Activated T-cell treated with anti-CD3 and anti-CD28 coated beads, Interleukin-2, amount 50 U/mL, for 24 hours (primary cell): ENCODE results near the gene RRP8.

Experiments
- DNase-seq: peaks from one replicate; pipeline ENCODE4 v3.0.0-alpha.2; 2020
- H3K27ac Mint-ChIP-seq: 2 replicates; pipeline ENCODE4 v1.8.0; 2020; ENCODE audit warnings: mild to moderate bottlenecking, mixed read lengths
- H3K27me3 Mint-ChIP-seq: 2 replicates; pipeline ENCODE4 v1.8.0; 2020; ENCODE audit warnings: mixed read lengths
- H3K36me3 Mint-ChIP-seq: 2 replicates; pipeline ENCODE4 v1.8.0; 2020; ENCODE audit warnings: low read depth, mixed read lengths
- H3K4me1 Mint-ChIP-seq: 2 replicates; pipeline ENCODE4 v1.8.0; 2020; ENCODE audit warnings: low read depth, mixed read lengths
- H3K4me3 Mint-ChIP-seq: 2 replicates; pipeline ENCODE4 v1.8.0; 2020; ENCODE audit warnings: mild to moderate bottlenecking, moderate library complexity, mixed read lengths
- H3K9me3 Mint-ChIP-seq: 2 replicates; pipeline ENCODE4 v1.8.0; 2020; ENCODE audit warnings: mixed read lengths

RRP8 gene

DNA sequence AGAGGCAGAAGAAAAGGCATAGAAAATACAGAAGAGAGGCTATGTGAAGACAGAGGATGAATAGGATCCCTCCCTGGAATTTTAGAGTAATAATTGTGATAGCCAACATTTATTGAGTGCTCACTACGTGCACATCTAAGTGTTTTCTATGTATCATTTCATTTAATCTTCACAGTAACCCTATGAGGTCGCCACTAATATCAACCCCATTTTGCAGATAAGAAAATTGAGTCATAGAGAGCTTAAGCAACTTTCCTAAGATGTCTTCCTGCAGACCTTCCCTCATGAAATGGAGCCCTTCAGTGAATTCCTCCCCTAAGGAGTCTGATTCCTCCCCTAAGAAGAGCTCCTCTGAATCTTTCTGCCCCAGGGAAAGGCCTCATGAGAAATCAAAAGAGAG lies 38.1 kb downstream of the RRP8 start:
- DNase-seq, result no peak
- Mint-ChIP-seq H3K27ac (no peak overlapping the region), H3K27me3 (no peaks in the 10 kb centered on the region), H3K9me3 (no peaks in the 10 kb centered on the region), H3K36me3 (peaks cover 19% of the 10 kb centered on the region), H3K4me1 (no peaks in the 10 kb centered on the region), H3K4me3 (no peak overlapping the region)

DNA sequence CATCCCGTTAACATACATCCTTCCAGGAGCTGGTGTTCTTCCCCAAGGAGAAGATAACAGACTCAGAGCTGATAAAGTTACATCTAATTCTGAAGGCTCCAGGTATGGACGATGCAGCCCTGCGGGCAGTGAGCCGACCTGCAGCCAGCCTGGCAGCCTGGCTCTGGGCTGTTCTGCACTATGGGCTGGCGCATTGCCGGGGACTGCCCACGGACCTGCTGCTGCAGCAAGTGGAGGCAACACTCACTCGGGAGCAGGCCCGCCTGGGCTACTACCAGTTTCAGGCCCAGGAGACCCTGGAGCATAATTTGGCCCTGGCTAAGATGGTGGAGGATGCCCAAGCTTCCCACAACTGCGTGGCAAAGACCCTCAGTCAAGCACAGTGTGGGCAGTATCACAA lies 39.7 kb downstream of the RRP8 start:
- no peaks in the 10 kb centered on the region for H3K4me1 Mint-ChIP-seq
- H3K36me3 Mint-ChIP-seq, result peaks cover 17% of the 10 kb centered on the region
- H3K9me3 Mint-ChIP-seq, result no peaks in the 10 kb centered on the region
- no peaks in the 10 kb centered on the region for H3K27me3 Mint-ChIP-seq
- no peak overlapping the region for H3K27ac Mint-ChIP-seq
- no peak overlapping the region for H3K4me3 Mint-ChIP-seq
- no peak for DNase-seq

DNA sequence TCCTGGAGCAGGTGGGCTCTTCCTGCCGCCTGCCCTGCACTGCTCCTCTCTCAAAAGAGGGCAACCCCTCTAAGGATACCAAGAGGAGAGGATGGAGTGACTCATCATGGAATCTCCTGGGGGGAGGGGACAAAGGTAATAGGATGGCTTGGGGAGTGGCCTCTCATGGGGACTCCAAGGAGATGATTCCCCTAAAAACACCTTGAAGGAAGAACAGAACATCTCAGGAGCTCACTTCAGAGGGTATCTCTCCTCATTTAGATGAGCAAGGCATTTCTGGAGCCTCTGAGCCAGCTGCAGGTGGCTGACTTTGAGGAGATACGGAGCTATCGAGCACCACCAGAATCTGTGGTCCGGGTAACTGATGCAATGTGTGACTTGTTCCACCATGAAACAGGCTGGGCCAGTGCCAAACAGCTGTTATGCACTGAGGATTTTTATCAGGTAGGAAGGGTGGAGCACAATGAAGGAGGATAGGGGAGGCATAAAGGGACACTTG lies 40.2 kb downstream of the RRP8 start:
- H3K27ac Mint-ChIP-seq, result no peak overlapping the region

DNA sequence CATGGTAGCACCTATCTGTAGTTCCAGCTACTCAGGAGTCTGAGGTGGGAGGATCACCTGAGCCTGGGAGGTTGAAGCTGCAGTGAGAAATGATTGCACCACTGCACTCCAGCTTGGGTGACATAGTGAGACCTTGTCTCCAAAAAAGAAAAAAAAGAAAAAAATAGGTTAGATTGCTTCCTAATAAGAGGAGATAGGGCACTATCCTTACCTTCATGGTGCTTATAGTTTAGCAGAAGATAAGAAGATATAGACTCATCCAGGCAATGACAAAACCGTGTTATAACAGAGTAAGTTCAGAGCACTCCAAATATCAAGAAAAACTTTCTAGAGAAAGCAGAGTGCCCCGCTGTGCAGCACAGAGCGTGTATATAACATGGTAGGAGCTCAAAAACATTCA lies 42.1 kb downstream of the RRP8 start:
- Mint-ChIP-seq H3K4me1 (no peaks in the 10 kb centered on the region), H3K27ac (no peak overlapping the region), H3K36me3 (peaks cover 16% of the 10 kb centered on the region), H3K9me3 (no peaks in the 10 kb centered on the region), H3K27me3 (no peaks in the 10 kb centered on the region), H3K4me3 (no peak overlapping the region)
- no peak for DNase-seq

More for the DNA sequence above, 40.2 kb downstream of the RRP8 start:
- H3K4me1 Mint-ChIP-seq, result no peaks in the 10 kb centered on the region
- no peak for DNase-seq
- H3K4me3 Mint-ChIP-seq, result no peak overlapping the region
- no peaks in the 10 kb centered on the region for H3K27me3 Mint-ChIP-seq
- H3K9me3 Mint-ChIP-seq, result no peaks in the 10 kb centered on the region
- peaks cover 14% of the 10 kb centered on the region for H3K36me3 Mint-ChIP-seq

DNA sequence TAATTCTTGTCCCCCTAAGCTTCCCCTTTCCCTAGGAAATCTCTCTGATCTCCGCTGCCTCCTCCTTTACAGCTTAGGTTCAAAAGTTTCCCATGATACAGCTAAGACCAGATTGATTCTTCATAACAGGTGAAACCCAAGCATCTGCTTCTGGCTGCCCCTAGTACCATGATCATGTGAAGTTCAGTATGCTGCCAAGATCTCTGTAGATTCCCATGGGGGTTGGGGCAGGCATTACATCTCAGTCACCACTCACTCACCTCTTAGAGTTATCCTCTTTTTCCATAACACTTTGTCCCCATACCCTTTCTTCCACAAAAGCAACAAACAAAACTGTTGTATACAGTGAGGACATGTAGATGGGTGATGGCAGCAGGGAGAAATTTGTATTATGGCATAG lies 44.0 kb downstream of the RRP8 start:
- H3K27ac Mint-ChIP-seq, result no peak overlapping the region
- no peak overlapping the region for H3K4me3 Mint-ChIP-seq
- no peaks in the 10 kb centered on the region for H3K4me1 Mint-ChIP-seq
- H3K36me3 Mint-ChIP-seq, result peaks cover 13% of the 10 kb centered on the region
- H3K27me3 Mint-ChIP-seq, result no peaks in the 10 kb centered on the region
- no peaks in the 10 kb centered on the region for H3K9me3 Mint-ChIP-seq
- no peak for DNase-seq

- Mint-ChIP-seq H3K4me1 (no peaks in the 10 kb centered on the region), H3K9me3 (no peaks in the 10 kb centered on the region), H3K27me3 (no peaks in the 10 kb centered on the region), H3K36me3 (peaks cover 13% of the 10 kb centered on the region), H3K27ac (no peak overlapping the region), H3K4me3 (no peak overlapping the region)
- no peak for DNase-seq
Measured at GRCh38 chr11:6557761-6558674, 45.4 kb downstream of the RRP8 start.

- DNase-seq, result no peak
- Mint-ChIP-seq H3K4me3 (no peak overlapping the region), H3K9me3 (no peaks in the 10 kb centered on the region), H3K27me3 (no peaks in the 10 kb centered on the region), H3K36me3 (peaks cover 12% of the 10 kb centered on the region), H3K27ac (no peak overlapping the region), H3K4me1 (no peaks in the 10 kb centered on the region)
Measured at GRCh38 chr11:6557063-6557462, 46.4 kb downstream of the RRP8 start.

- Mint-ChIP-seq H3K9me3 (no peaks in the 10 kb centered on the region), H3K4me1 (no peaks in the 10 kb centered on the region), H3K27ac (no peak overlapping the region), H3K27me3 (no peaks in the 10 kb centered on the region), H3K4me3 (no peak overlapping the region), H3K36me3 (peaks cover 9% of the 10 kb centered on the region)
- no peak for DNase-seq
Measured at GRCh38 chr11:6556139-6556949, 47.1 kb downstream of the RRP8 start.

DNA sequence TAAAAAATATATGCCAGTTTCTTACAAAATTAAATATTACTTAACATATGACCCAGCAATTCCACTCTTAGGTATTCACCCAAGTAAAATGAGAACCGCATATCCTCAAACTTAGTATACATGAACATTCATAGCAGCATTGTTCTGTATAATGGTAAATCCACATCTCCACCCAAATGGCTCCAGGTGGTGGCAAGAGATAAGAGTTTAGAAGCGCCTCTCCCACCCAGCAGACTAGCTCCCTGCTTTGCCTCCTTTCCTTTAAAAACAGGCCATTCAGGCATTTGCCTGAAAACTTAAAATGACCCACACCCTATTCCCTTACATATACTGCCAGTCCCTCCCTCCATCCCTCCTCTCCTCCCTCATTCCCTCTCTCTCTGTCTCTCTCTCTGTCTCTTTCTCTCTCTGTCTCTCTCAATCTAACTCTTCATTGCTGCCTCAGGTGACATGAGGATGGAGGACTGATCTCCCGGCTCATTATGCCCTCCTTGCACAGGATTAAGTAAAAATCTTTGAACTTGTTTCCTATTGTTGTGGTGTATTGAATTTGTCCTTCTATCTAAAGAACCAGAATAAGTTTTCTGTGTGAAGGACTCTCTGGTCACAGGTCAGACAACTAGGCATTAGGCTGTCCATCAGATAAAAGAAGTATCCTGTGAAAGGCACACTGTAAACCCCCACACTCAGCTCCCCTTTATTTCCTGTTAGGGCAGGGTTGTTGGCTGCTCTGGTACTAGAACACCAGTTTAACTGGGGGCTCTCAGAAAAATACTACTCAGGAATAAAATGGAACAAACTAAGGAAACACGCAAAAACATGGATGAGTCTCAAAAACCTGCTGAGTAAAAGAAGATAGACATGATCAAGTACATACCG lies 48.3 kb downstream of the RRP8 start:
- Mint-ChIP-seq H3K9me3 (no peaks in the 10 kb centered on the region), H3K4me1 (no peaks in the 10 kb centered on the region), H3K27ac (no peak overlapping the region), H3K36me3 (peaks cover 9% of the 10 kb centered on the region), H3K4me3 (no peak overlapping the region), H3K27me3 (no peaks in the 10 kb centered on the region)
- no peak for DNase-seq

- Mint-ChIP-seq H3K4me3 (no peak overlapping the region), H3K9me3 (no peaks in the 10 kb centered on the region), H3K36me3 (peaks cover 6% of the 10 kb centered on the region), H3K27me3 (no peaks in the 10 kb centered on the region), H3K27ac (no peak overlapping the region), H3K4me1 (no peaks in the 10 kb centered on the region)
- DNase-seq, result no peak
Measured at GRCh38 chr11:6553634-6554033, 49.8 kb downstream of the RRP8 start.

DNA sequence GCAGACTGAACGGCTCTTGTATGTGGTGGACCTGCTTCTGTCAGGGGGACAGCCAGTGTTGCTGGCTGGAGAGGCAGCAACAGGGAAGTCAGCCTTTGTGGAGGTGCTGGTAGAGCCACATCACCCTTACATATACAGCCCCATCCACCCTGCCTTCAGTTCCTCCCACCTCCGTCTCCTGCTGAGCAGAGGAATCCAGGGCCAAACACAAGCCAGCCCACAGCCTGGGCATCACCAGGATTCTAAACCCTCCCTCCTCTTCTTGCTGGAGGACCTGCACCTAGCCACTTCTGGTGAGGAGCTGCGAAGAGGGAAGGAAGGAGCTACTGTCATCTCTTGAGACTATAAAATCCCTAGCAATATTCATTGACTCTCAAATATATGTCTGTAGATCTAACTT lies 54.8 kb downstream of the RRP8 start:
- Mint-ChIP-seq H3K27me3 (no peaks in the 10 kb centered on the region), H3K36me3 (peaks cover 39% of the 10 kb centered on the region), H3K4me1 (no peaks in the 10 kb centered on the region), H3K4me3 (no peak overlapping the region), H3K27ac (no peak overlapping the region), H3K9me3 (no peaks in the 10 kb centered on the region)
- no peak for DNase-seq

GRCh38 chr11:6548121-6548520 lies 55.3 kb downstream of the RRP8 start:
- H3K27me3 Mint-ChIP-seq, result no peaks in the 10 kb centered on the region
- no peaks in the 10 kb centered on the region for H3K4me1 Mint-ChIP-seq
- no peaks in the 10 kb centered on the region for H3K9me3 Mint-ChIP-seq
- H3K27ac Mint-ChIP-seq, result no peak overlapping the region
- H3K4me3 Mint-ChIP-seq, result no peak overlapping the region
- DNase-seq, result no peak
- H3K36me3 Mint-ChIP-seq, result peaks cover 39% of the 10 kb centered on the region

GRCh38 chr11:6547177-6547576 lies 56.2 kb downstream of the RRP8 start:
- DNase-seq, result no peak
- H3K4me3 Mint-ChIP-seq, result no peak overlapping the region

GRCh38 chr11:6546735-6547134 lies 56.7 kb downstream of the RRP8 start:
- DNase-seq, result no peak
- Mint-ChIP-seq H3K36me3 (peaks cover 39% of the 10 kb centered on the region), H3K4me3 (no peak overlapping the region), H3K4me1 (no peaks in the 10 kb centered on the region), H3K9me3 (no peaks in the 10 kb centered on the region), H3K27me3 (no peaks in the 10 kb centered on the region), H3K27ac (no peak overlapping the region)

More at GRCh38 chr11:6547177-6547576, 56.2 kb downstream of the RRP8 start:
- H3K27ac Mint-ChIP-seq, result no peak overlapping the region
- H3K9me3 Mint-ChIP-seq, result no peaks in the 10 kb centered on the region
- no peaks in the 10 kb centered on the region for H3K4me1 Mint-ChIP-seq
- H3K27me3 Mint-ChIP-seq, result no peaks in the 10 kb centered on the region
- H3K36me3 Mint-ChIP-seq, result peaks cover 39% of the 10 kb centered on the region
